HG02981 (cell line): ENCODE measurements around the gene ARHGAP8.

Experiments used
- ATAC-seq: cut with Tn5 transposase; IDR thresholded peaks from one replicate; pipeline ENCODE4 v1.9.1; 2021; ENCODE audit warnings: mild to moderate bottlenecking, moderate library complexity; ENCODE audit not compliant: unreplicated experiment

The ARHGAP8 gene

GRCh38 chr22:44823806-44824205 is 71.4 kb downstream of the ARHGAP8 start:
- no peak for ATAC-seq

- ATAC-seq, result no peak
Observed at GRCh38 chr22:44824271-44824670, 71.9 kb downstream of the ARHGAP8 start.

DNA sequence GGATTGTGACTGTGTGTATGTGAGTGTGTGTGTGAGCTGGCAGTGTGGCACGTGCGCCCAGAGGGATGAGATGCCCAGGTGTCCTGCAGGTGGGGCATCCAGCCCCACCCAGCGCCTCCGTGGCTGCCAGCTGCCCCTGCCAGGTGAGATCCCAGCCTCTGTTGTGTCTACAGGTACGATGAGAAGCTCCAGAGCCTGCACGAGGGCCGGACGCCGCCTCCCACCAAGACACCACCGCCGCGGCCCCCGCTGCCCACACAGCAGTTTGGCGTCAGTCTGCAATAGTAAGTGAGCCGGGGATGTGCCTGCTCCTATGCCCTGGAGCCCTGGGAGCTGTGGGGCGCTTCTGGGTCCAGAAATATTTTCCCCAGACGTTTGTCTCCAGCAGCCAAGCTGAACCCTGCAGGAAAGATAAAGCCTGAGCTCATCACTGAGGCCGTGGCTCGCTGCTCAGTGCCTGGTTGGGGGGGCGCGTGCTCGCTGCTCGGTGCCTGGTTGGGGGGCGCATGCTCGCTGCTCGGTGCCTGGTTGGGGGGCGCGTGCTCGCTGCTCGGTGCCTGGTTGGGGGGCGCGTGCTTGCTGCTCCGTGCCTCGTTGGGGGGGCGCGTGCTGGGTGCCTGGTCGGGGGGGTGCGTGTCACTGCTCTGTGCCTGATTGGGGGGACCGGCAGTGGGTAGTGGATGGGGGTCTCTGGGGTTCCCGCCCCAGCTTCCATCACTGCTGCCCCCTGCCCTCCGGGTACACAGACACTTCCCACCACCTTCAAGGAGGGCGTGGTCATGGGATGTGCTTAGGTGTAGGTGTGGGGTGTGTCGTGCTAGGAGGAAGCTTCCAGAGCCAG is 73.2 kb downstream of the ARHGAP8 start:
- no peak for ATAC-seq

- ATAC-seq, result no peak
Observed at GRCh38 chr22:44827666-44828190, 75.4 kb downstream of the ARHGAP8 start.

GRCh38 chr22:44828193-44828592 is 75.8 kb downstream of the ARHGAP8 start:
- no peak for ATAC-seq

- ATAC-seq, result no peak
Observed at GRCh38 chr22:44831885-44832284, 79.5 kb downstream of the ARHGAP8 start.

DNA sequence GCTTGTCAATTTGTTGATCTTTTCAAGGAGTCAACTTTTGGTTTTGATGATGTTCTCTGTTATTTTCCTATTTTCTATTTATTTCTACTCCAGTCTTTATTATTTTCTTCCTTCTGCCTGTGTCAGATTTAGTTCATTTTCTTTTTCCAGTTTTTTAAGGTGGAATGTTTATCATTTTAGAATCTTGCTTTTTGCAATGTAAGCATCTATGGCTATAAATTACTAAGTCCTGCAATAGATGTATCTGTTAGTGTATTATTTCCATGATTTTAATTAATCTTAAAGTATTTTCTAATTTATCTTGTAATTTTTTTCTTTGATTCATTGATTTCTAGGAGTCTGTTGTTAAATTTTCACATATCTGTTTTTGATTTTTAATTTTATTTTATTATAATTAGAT is 81.7 kb downstream of the ARHGAP8 start:
- ATAC-seq, result no peak

DNA sequence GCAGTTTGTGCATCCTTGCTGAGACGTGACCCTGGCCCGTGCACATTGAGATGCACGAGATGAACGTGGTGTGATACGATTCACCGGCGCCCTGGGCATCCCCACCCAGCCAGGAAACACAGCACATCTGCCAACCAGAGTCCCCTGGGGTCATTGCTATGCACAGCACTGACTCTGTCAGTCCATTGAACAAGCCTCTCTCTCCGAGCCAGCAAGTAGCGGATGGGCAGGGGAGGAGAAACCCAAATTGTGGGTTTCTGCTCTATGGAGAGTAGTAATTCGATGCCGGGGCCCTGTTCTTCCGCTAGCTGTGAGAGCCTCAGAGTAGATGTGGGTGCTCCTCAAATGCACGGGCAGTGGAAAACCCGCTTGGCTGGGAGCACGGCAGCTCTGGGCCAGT is 85.1 kb downstream of the ARHGAP8 start:
- ATAC-seq, result no peak

GRCh38 chr22:44838316-44839016 is 86.1 kb downstream of the ARHGAP8 start:
- no peak for ATAC-seq

- ATAC-seq, result no peak
Observed at GRCh38 chr22:44839061-44839460, 86.7 kb downstream of the ARHGAP8 start.

GRCh38 chr22:44839721-44840120 is 87.3 kb downstream of the ARHGAP8 start:
- ATAC-seq, result no peak

GRCh38 chr22:44840611-44841322 is 88.4 kb downstream of the ARHGAP8 start:
- no peak for ATAC-seq

DNA sequence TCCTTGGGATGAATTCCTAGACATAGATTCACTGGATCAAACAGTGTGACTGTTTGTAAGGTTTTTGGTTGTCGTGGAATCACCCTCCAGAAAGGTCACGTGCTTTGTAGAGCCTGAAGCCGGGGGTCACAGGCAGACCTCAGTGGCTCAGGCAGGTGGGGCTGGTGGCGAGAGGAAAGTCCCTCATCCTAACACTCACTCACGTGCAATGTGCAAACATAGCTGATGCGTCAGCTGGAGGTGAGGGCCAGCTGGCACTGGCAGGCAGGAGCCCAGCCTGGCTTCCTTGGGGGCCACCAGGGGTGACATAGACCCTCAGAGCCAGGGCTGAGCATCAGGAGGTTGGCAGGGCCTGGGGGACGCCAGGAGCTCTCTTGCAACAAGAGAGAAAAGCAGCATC is 90.0 kb downstream of the ARHGAP8 start:
- no peak for ATAC-seq

DNA sequence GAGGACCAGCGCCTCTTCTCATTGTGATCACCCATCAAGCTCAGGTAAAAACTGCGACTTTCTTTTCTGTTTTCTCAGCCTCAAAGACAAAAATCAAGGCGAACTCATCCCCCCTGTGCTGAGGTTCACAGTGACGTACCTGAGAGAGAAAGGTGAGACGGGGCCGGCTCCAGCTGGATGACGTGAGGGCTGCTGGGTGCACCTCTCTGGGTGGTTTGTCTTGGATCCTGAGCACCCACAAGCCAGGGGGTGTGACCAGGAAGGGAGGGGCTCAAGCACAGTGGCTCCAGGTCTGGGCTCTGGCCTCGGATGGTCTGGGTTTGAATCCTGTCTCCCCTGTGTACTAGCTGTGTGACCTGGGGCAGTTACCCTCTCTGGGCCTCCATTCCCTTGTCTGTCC is 92.8 kb downstream of the ARHGAP8 start:
- no peak for ATAC-seq

GRCh38 chr22:44845796-44846720 is 93.7 kb downstream of the ARHGAP8 start:
- no peak for ATAC-seq

DNA sequence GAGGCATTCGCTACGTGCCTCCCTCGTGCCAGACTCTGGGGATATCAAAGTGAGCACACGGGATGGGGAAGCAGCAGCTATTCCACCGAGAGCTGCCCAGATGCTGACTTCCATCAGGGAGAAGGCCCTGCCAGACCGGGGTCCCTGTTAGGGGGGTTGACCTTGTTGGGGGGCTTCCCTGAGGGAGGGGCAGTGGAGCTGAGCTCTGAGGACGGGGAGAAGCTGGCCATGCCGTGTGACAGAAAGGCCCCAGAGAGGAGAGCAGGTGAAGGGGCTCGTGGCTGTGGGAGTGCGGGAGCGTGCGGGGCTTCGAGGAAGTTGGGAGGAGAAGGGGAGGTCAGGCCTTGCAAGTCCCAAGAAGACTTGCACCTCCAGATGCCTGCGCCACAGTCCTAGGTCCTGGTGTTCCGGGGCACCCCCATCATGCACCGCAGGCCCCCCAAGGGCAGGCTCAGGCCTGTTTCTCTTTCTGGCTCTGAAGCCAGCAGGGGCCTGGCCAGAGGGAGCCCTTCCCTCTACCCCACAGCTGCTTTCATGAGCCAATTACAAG is 94.4 kb downstream of the ARHGAP8 start:
- ATAC-seq, result no peak

DNA sequence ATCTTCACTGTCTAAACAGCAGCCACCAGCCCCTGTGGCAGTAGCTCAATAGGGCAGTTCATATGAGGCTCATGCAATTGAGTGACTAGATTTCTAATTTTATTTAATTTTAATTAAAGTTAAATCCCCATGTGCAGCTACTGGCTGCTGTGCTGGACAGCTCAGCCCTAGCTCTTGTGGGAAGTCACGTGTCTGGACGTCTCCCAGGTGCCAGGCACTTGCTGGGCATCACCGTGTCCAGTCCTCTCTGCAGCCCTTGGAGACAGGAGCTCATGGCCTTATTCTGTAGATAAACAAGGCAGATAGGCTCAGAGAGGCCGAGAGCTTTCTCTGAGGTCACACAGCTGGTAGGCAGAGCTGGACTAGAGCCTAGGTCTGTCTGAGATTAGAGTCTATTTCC is 95.0 kb downstream of the ARHGAP8 start:
- no peak for ATAC-seq

DNA sequence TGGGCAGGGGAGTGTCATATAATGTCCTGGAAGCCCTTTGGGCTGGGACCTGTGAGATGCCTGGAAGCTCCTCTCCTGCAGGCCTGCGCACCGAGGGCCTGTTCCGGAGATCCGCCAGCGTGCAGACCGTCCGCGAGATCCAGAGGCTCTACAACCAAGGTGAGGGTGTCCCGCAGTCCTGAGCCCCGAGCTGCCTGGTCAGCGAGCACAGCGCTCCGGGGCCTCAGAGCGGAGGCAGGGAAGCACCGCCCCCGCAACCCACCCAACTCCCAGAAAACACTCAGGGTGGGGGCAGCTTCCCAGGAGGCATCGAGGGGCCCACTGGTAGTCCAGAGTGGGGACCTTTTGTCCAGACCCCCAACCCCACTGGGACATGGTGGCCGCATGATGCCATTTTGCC is 95.5 kb downstream of the ARHGAP8 start:
- no peak for ATAC-seq

DNA sequence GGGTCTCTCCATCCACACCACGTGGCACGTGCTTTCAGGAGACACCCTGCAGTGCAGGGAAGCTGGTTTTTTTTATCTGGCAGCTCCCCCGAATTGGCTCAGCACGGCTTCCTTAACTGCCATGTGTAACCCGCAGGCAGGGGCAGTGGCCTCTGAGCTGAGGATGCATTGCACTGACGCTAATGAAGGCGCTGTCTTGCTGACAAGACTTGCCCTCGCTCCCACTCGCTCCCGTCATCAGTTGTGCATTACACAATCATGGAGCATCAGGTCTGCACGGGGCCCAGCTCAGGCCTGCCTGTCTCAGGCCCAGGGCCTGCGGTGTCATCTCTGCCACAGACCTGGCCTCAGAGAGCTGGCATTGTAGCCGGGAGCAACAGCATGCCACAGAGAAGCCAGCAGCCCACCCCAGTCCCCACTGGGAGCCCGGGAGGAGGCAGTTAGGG is 95.9 kb downstream of the ARHGAP8 start:
- ATAC-seq, result no peak

- no peak for ATAC-seq
Observed at GRCh38 chr22:44848791-44849420, 96.5 kb downstream of the ARHGAP8 start.
